ENCODE measurements around the gene RGMB.

DNA sequence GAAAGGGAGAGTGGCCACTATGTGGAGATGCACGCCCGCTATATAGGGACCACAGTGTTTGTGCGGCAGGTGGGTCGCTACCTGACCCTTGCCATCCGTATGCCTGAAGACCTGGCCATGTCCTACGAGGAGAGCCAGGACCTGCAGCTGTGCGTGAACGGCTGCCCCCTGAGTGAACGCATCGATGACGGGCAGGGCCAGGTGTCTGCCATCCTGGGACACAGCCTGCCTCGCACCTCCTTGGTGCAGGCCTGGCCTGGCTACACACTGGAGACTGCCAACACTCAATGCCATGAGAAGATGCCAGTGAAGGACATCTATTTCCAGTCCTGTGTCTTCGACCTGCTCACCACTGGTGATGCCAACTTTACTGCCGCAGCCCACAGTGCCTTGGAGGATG lies 19.8 kb downstream of the RGMB start:
- TF ChIP-seq, protein P1, sequence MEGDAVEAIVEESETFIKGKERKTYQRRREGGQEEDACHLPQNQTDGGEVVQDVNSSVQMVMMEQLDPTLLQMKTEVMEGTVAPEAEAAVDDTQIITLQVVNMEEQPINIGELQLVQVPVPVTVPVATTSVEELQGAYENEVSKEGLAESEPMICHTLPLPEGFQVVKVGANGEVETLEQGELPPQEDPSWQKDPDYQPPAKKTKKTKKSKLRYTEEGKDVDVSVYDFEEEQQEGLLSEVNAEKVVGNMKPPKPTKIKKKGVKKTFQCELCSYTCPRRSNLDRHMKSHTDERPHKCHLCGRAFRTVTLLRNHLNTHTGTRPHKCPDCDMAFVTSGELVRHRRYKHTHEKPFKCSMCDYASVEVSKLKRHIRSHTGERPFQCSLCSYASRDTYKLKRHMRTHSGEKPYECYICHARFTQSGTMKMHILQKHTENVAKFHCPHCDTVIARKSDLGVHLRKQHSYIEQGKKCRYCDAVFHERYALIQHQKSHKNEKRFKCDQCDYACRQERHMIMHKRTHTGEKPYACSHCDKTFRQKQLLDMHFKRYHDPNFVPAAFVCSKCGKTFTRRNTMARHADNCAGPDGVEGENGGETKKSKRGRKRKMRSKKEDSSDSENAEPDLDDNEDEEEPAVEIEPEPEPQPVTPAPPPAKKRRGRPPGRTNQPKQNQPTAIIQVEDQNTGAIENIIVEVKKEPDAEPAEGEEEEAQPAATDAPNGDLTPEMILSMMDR (IDR thresholded peaks at IDR 0.05; ENCODE audit: poor library complexity, severe bottlenecking), result no peak
- TF ChIP-seq TAF1 (IDR thresholded peaks at IDR 0.05; ENCODE audit: low read depth) (no peak), EP300 (conservative IDR thresholded peaks at IDR 0.05; ENCODE audit: poor library complexity, severe bottlenecking) (no peak), REST (IDR thresholded peaks at IDR 0.05; ENCODE audit: borderline replicate concordance) (no peak), EZH2 (IDR thresholded peaks at IDR 0.05; ENCODE audit: borderline replicate concordance, insufficient read depth, low read length, poor library complexity, severe bottlenecking) (no peak)
